AG04449 (cell line): Measurements from ENCODE around the gene SFXN1.

ENCODE experiments used
- CTCF ChIA-PET: fragments of 350-600 bp; formaldehyde crosslinking; extraction: SDS; loops from one replicate; lab custom pipeline; 2021; ENCODE audit warnings: antibody characterized with exemption; lab: Yijun Ruan, JAX
- POLR2A ChIA-PET: fragments of 400-600, 350-600 bp; formaldehyde crosslinking; extraction: SDS; loops from one replicate; lab custom pipeline; 2020; ENCODE audit warnings: antibody characterized with exemption, inconsistent platforms; lab: Yijun Ruan, JAX
- DNase-seq: peaks from one replicate; pipeline ENCODE4 v3.0.0-alpha.2; 2010; ENCODE audit warnings: low read depth, low spot score
- H3K4me3 ChIP-seq: 2 replicates; pipeline ENCODE4 v1.5.1; 2011; ENCODE audit warnings: low read depth, mild to moderate bottlenecking, control low read depth, low read length
- CTCF ChIP-seq: IDR thresholded peaks from one replicate; pipeline ENCODE4 v1.5.1; 2011; ENCODE audit warnings: mild to moderate bottlenecking, moderate library complexity, low read length, control low read depth, inconsistent platforms; ENCODE audit not compliant: insufficient read depth; ENCODE audit errors: missing control alignments

SFXN1 gene

DNA sequence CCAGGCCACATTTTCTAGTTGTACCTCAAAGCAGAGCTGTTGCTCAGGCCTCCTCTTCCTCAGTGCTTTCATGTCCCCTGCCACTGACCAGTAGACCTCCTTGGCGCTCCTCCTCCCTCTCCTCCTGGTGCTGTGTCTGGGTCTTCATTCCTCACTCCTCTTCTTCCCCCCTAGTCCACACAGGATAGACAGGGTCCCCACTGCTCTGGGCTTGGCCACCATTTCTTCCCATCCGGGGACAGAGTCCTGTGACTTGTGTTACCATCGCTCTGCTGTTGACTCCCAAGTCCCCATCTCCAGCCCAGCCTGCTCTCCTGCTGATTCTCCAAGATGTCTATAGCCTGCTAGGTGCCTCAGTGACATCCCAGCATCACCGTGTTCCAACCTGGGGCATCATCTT lies 91.3 kb downstream of the SFXN1 start:
- DNase-seq, result no peak
- POLR2A ChIA-PET, result no interaction called here
- no peak overlapping the region for H3K4me3 ChIP-seq
- no peak for TF ChIP-seq CTCF
- CTCF ChIA-PET, result no interaction called here

- H3K4me3 ChIP-seq, result no peak overlapping the region
- ChIA-PET POLR2A (no interaction called here), CTCF (no interaction called here)
- no peak for TF ChIP-seq CTCF
- no peak for DNase-seq
Measured at GRCh38 chr5:175572886-175573285, 94.5 kb downstream of the SFXN1 start.

DNA sequence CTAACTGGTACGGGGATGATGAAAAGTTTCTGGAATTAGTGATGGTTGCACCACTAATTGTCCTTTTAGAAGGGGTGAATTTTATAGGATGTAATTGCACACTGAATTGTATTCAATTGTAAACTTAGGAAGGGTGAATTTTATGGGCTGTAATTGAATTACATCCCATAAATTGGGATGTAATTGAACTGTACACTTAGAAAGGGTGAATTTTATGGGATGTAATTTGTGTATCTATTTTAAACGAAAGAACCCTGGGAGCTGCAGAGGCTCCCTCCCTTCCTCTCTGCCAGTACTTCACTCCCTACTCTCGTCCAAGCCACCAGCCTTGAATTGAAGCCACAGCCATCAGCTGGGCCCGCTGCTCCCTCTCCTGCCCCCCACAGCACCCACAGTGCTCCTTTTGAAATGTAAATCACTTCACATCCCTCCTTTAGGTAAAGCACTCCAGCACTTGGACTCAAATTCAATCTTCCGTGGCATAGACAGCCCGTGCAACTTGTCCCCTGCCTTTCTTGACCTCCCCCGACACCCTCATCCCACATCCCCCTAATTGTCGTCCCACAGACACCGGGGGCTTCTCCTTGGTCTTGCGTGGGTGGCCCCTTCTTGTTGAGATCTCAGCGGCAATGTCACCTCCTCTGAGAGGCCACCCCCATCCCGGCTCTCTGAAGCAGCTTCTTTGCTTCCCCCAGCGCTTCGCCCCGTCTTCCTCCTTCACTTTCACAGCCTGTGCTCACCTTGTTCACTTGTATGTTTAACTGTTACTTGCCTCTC lies 95.3 kb downstream of the SFXN1 start:
- ChIA-PET CTCF (no interaction called here), POLR2A (no interaction called here)
- no peak for DNase-seq
- H3K4me3 ChIP-seq, result no peak overlapping the region
- TF ChIP-seq CTCF, result no peak

DNA sequence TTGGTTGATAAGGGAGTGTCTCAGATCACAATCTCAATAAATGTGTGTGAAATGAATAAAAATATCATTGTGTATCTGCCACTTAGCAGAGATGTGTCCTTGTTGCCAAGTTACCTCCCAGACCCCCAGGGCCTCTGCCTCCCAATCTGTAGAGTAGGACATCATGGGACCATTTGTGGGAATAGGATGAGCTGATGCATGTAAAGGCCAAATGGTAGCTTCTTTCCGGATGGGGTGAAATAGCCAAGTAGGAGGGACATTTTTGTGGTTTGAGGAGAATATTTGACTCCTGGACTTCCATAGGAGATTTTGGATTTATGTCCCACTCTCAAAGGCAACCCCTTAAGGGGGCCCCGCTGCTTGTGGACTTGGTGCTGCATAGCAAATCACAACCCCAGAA lies 96.9 kb downstream of the SFXN1 start:
- ChIA-PET POLR2A (no interaction called here), CTCF (interaction anchor here (1.2 kb wide), 1 partner anchor 41 kb away, joined by 4 read pairs; no protein-coding TSS in a partner anchor)
- no peak for TF ChIP-seq CTCF
- H3K4me3 ChIP-seq, result no peak overlapping the region
- no peak for DNase-seq

GRCh38 chr5:175576096-175576495 lies 97.7 kb downstream of the SFXN1 start:
- no peak overlapping the region for H3K4me3 ChIP-seq
- DNase-seq, result no peak
- POLR2A ChIA-PET, result no interaction called here
- CTCF ChIA-PET, result no interaction called here
- TF ChIP-seq CTCF, result no peak

- no peak overlapping the region for H3K4me3 ChIP-seq
- ChIA-PET POLR2A (no interaction called here), CTCF (no interaction called here)
- no peak for TF ChIP-seq CTCF
- DNase-seq, result no peak
Measured at GRCh38 chr5:175576591-175576990, 98.2 kb downstream of the SFXN1 start.
